GM23338 (cell line): ENCODE data around the gene SRPX2.

Source experiments
- ETS1 ChIP-seq: IDR thresholded peaks from 2 replicates; pipeline ENCODE4 v1.6.1; 2016; ENCODE audit warnings: antibody characterized with exemption
- POLR2AphosphoS5 ChIP-seq: IDR thresholded peaks from 2 replicates; pipeline ENCODE4 v1.6.1; 2016; ENCODE audit warnings: antibody characterized with exemption, low read depth

- no peak for TF ChIP-seq POLR2AphosphoS5
- TF ChIP-seq ETS1, result no peak
Measured at GRCh38 chrX:100623001-100623400, 21.0 kb upstream of the SRPX2 start.
